Kidney (tissue), 2 donors: ENCODE data around the gene SETD3. TPM values are rescaled to one million over a fixed set of nuclear protein-coding genes. Genes with fewer than 3 reads are reported as not detected.

Experiments
- polyA plus RNA-seq: library from polyadenylated mRNA; stranded (reverse); fragments of 350-450 nt; fragmentation: Illumina TruSeq; extraction: RNeasy Lipid Tissue Mini Kit (QIAGEN cat#74804); gene quantifications from one replicate; pipeline ENCODE4 v1.2.3, GENCODE V29; 2014; ENCODE audit warnings: low read depth, low replicate concordance; ENCODE audit not compliant: insufficient read depth
- total RNA-seq: library from RNA; stranded (reverse); fragmentation: NEBNext Ultra II Directional; extraction: Animal tissue kit (Norgen Biotek cat#: 25700); gene quantifications from one replicate; pipeline ENCODE4 v1.2.1, GENCODE V29; 2021
- donor health status: DM: yes; HTN: yes; CAD: no.

SETD3 gene
- total and polyA plus RNA-seq, 2 donors from 2014 or later = 74.0 to 85.6 TPM

Other genes with a start within 250 kb of the SETD3 start
- gene BCL11B, start 208.7 kb downstream of the SETD3 start, total RNA-seq = 3.3 TPM
- 0.13 TPM for gene BCL11B, start 208.7 kb downstream of the SETD3 start, polyA plus RNA-seq
- gene CCNK, start 550 bp upstream of the SETD3 start, total RNA-seq = 40.6 TPM
- gene CCNK, start 550 bp upstream of the SETD3 start, polyA plus RNA-seq = 12.8 TPM
- 21.4 TPM for gene CCDC85C, start 123.3 kb upstream of the SETD3 start, total RNA-seq
- gene CCDC85C, start 123.3 kb upstream of the SETD3 start, polyA plus RNA-seq = 14.7 TPM
- 0.88 TPM for gene HHIPL1, start 164.3 kb upstream of the SETD3 start, total RNA-seq
- gene HHIPL1, start 164.3 kb upstream of the SETD3 start, polyA plus RNA-seq = 0.32 TPM
- 0.82 TPM for gene CYP46A1, start 203.4 kb upstream of the SETD3 start, total RNA-seq
- gene CYP46A1, start 203.4 kb upstream of the SETD3 start, polyA plus RNA-seq = 2.5 TPM